ENCODE measurements around the gene MIAT. TPM values are rescaled to one million over a fixed set of nuclear protein-coding genes. Genes with fewer than 3 reads are reported as not detected.

The MIAT gene
- polyA plus RNA-seq, 1 donor (not counting 4 experiments of a cell fraction or from before 2014, with no cell fraction given): 0.04 TPM

GRCh38 chr22:26675687-26676268, 18.4 kb downstream of the MIAT start:
- DNase-seq (ENCODE audit: low read depth, low spot score) (no peak), FAIRE-seq (no peak)
- Histone ChIP-seq H3K27me3 (ENCODE audit: control insufficient read depth, extremely low read depth, insufficient read depth, low read length) (no peaks in the 10 kb centered on the region), H2AFZ (ENCODE audit: control insufficient read depth, low read length) (no peak overlapping the region), H3K9me1 (ENCODE audit: control insufficient read depth, extremely low read depth, insufficient read depth, low read length) (peaks cover 5% of the 10 kb centered on the region), H3K36me3 (ENCODE audit: control insufficient read depth in 2 of 2, extremely low read depth in 1 of 2, insufficient read depth in 2 of 2, low read length in 2 of 2) (peaks cover 1 to 9% of the 10 kb centered on the region in 2 experiments), H3K4me2 (ENCODE audit: control insufficient read depth, extremely low read depth, insufficient read depth, low read depth, low read length) (no peak overlapping the region), H3K4me1 (ENCODE audit: control insufficient read depth, extremely low read depth, insufficient read depth, low read length) (peaks cover 36% of the 10 kb centered on the region), H3K4me3 (ENCODE audit: control insufficient read depth in 2 of 3, extremely low read depth in 1 of 3, insufficient read depth in 2 of 3, low read depth in 1 of 3, low read length in 3 of 3) (no peak overlapping the region), H3K79me2 (ENCODE audit: control insufficient read depth, insufficient read depth, low read length) (peaks cover 34% of the 10 kb centered on the region), H4K20me1 (ENCODE audit: control insufficient read depth, extremely low read depth, insufficient read depth, low read length) (peaks cover 3% of the 10 kb centered on the region), H3K27ac (ENCODE audit: control insufficient read depth, insufficient read depth, low read length) (no peak overlapping the region), H3K9me3 (ENCODE audit: control insufficient read depth, low read depth, low read length) (no peaks in the 10 kb centered on the region), H3K9ac (ENCODE audit: control insufficient read depth, extremely low read depth, insufficient read depth, low read length) (no peak overlapping the region)
- dilution Hi-C loops (cut with MboI; ENCODE audit: extremely low pct_ligation_motif_present, low sequenced_read_pairs): no loop called here
- no peak for TF ChIP-seq EZH2 (IDR thresholded peaks at IDR 0.05; ENCODE audit: low read length)
- no peak for TF ChIP-seq CTCF (optimal IDR thresholded peaks at IDR 0.05 in 1 of 3, IDR thresholded peaks at IDR 0.05 in 1 of 3, conservative IDR thresholded peaks at IDR 0.05 in 1 of 3; ENCODE audit: extremely low read depth in 1 of 3, insufficient read depth in 2 of 3, low read length in 3 of 3)

GRCh38 chr22:26677217-26677616, 19.8 kb downstream of the MIAT start:
- FAIRE-seq: no peak

More at GRCh38 chr22:26677217-26677616, 19.8 kb downstream of the MIAT start:
- Histone ChIP-seq H3K4me3 (ENCODE audit: control insufficient read depth in 2 of 3, extremely low read depth in 1 of 3, insufficient read depth in 2 of 3, low read depth in 1 of 3, low read length in 3 of 3) (no peak overlapping the region), H3K4me1 (ENCODE audit: control insufficient read depth, extremely low read depth, insufficient read depth, low read length) (peaks cover 22% of the 10 kb centered on the region), H3K9ac (ENCODE audit: control insufficient read depth, extremely low read depth, insufficient read depth, low read length) (no peak overlapping the region), H3K27me3 (ENCODE audit: control insufficient read depth, extremely low read depth, insufficient read depth, low read length) (no peaks in the 10 kb centered on the region), H3K36me3 (ENCODE audit: control insufficient read depth in 2 of 2, extremely low read depth in 1 of 2, insufficient read depth in 2 of 2, low read length in 2 of 2) (peaks cover 10 to 20% of the 10 kb centered on the region in 2 experiments), H4K20me1 (ENCODE audit: control insufficient read depth, extremely low read depth, insufficient read depth, low read length) (peaks cover 3% of the 10 kb centered on the region), H3K9me1 (ENCODE audit: control insufficient read depth, extremely low read depth, insufficient read depth, low read length) (peaks cover 9% of the 10 kb centered on the region), H3K27ac (ENCODE audit: control insufficient read depth, insufficient read depth, low read length) (no peak overlapping the region), H3K9me3 (ENCODE audit: control insufficient read depth, low read depth, low read length) (no peaks in the 10 kb centered on the region), H3K4me2 (ENCODE audit: control insufficient read depth, extremely low read depth, insufficient read depth, low read depth, low read length) (no peak overlapping the region), H2AFZ (ENCODE audit: control insufficient read depth, low read length) (no peak overlapping the region), H3K79me2 (ENCODE audit: control insufficient read depth, insufficient read depth, low read length) (peaks cover 38% of the 10 kb centered on the region)
- TF ChIP-seq EZH2 (IDR thresholded peaks at IDR 0.05; ENCODE audit: low read length) (no peak), CTCF (optimal IDR thresholded peaks at IDR 0.05 in 1 of 3, IDR thresholded peaks at IDR 0.05 in 1 of 3, conservative IDR thresholded peaks at IDR 0.05 in 1 of 3; ENCODE audit: extremely low read depth in 1 of 3, insufficient read depth in 2 of 3, low read length in 3 of 3) (no peak)
- no peak for DNase-seq (ENCODE audit: low read depth, low spot score)
- dilution Hi-C loops (cut with MboI; ENCODE audit: extremely low pct_ligation_motif_present, low sequenced_read_pairs): no loop called here
